ENCODE data around the gene SPRR2A.

DNA sequence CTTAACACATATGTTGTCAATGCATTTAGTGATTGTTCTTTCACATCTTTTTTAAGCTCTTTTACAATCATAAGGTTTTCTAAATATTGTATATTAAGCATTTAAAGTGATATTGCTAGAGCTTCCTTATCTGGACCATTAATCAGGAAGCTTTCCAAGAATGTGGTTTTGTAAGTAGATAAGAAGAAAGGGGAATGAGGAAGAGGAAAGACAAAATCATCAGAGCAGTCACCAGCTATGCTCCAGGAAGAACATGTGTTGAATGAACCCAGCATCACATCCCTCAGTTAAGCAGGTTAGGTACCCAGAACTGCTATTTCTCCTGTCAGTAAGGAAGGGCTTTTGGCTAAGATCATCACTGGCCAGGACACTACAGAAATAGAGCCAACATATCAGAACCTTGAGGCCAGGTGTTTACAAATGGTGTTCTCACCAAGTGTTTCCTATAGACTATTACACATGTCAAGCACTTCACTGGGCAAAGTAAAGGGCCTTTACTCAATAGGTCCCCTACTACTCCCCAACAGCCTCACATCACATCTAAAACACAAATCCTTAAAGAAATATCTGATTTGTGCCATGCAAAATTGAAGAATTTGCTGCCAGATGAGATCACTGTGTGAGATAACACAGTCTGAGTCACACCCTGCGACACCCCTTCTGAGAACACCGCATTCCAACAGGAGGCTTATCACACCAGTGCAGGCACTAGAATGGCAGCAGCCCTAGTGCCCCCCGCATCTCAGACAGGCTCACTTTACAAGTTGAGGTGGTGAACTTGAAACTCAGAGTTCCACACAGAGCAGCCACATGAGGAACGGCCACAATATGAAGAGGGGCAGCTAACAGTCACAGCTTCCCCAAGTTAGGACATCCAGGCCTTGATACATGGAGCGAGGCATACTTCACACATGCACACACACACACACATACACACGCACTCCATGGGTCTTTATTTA is 1.8 kb upstream of the SPRR2A start:
- TF ChIP-seq POLR2A (IDR thresholded peaks at IDR 0.05; ENCODE audit: low read length) (peak; percentile 40), GATA1 (IDR thresholded peaks at IDR 0.05; ENCODE audit: low read depth, low read length) (peak; percentile 70)

Measured in erythroblast (primary cell).